GM21423 (cell line): Measurements from ENCODE around the gene MED15.
"Not testable (repeated sequence)": the region's sequence is repeated elsewhere in the genome, so short reads cannot be mapped to it uniquely, and the experiment has no call there.

Source experiments
- ATAC-seq: cut with Tn5 transposase; IDR thresholded peaks from one replicate; pipeline ENCODE4 v1.9.1; 2021; ENCODE audit warnings: mild to moderate bottlenecking, moderate library complexity; ENCODE audit not compliant: unreplicated experiment

The MED15 gene

DNA sequence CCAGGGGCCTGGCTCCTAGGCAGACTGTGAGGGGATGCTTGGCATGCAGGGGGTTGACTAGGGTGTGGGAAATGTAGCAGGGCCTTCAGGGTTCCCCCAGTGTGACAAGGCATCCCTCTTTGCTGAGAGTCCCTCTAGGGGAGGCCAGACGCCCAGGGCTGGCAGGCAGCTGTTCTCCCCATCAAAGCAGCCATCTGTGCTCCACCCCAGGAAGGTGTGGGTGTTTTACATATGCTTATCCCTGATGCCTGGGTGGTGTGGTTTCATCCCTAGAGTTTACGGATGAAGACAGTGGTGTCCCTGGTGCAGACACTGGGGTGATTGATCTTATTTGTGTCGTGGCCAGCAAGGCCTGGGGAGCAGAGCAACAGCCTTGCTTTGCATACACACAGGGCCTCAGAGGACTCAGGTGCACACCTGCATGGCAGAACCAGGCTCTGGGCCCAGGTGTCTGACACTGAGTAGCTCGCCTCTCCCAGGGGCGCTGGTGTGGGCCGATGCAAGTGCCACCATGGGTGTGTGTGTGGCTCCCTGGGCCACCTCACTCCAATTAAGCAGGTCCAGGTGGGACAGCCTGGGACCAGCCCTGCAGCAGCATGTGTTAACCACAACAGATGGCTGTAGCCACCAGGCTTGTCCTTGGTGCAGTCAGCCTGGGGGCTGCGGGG is 74.2 kb downstream of the MED15 start:
- ATAC-seq: no peak

DNA sequence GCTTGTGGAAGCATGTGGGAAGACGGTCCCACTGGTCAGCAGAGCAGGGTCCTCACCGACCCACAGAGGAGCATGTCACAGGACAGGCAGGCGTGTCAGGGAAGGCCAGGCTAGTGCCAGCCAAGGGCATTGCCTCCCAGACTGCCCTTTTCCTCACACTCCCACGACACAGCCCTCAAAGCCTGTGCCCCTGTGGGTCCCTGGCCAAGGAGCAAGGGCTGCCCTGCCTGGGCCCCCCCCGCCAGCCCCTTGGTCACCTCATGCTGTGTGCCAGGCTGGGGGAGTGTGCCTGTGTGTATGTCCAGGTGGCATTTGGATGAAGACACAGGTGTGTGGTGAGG is 74.7 kb downstream of the MED15 start:
- ATAC-seq: no peak

DNA sequence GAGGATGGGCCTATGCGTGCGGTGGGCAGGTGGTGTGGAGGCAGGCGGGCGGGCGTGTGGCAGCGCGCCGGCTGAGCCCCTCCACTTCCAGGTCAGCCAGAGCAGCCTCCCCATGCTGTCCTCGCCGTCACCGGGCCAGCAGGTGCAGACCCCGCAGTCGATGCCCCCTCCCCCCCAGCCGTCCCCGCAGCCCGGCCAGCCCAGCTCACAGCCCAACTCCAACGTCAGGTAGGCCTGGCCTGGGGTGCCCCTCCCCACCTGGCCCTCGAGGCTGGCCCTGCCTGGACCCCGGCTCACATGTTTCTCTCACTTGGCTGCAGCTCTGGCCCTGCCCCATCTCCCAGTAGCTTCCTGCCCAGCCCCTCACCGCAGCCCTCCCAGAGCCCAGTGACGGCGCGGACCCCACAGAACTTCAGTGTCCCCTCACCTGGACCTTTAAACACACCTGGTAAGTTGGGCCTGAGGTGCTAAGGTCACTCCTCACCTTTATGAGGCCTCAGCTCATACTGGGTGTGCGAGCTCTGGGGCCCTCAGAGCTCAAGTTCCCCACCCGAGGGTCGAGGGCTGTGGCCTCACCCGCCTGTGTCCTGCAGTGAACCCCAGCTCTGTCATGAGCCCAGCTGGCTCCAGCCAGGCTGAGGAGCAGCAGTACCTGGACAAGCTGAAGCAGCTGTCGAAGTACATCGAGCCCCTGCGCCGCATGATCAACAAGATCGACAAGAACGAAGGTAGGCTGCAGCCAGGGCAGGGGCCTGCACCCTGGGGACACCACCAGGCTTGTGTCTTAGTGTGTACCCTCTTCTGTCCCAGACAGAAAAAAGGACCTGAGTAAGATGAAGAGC is 75.3 kb downstream of the MED15 start:
- no peak for ATAC-seq

DNA sequence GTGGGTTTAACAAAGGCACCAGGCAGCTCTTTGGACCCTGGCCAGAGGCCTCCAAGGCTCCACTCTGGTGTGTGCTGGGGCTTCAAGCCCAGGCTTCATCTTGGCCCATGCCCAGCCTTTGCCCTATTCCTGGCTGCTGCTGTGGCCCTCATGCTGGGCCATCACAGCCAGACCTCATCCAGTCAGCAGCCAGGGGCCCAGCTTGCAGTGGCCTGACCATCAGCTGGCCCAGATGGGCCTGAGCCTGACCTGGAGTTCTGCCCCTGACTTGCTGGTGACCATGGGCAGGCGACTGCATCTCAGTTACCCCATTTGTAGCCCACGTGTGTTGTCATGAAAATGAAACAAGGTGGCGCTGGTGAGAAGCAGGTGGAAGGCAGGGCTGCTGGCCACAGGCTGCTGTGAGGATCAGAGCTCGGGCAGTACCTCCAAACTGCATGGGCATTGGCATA is 76.1 kb downstream of the MED15 start:
- ATAC-seq: no peak

DNA sequence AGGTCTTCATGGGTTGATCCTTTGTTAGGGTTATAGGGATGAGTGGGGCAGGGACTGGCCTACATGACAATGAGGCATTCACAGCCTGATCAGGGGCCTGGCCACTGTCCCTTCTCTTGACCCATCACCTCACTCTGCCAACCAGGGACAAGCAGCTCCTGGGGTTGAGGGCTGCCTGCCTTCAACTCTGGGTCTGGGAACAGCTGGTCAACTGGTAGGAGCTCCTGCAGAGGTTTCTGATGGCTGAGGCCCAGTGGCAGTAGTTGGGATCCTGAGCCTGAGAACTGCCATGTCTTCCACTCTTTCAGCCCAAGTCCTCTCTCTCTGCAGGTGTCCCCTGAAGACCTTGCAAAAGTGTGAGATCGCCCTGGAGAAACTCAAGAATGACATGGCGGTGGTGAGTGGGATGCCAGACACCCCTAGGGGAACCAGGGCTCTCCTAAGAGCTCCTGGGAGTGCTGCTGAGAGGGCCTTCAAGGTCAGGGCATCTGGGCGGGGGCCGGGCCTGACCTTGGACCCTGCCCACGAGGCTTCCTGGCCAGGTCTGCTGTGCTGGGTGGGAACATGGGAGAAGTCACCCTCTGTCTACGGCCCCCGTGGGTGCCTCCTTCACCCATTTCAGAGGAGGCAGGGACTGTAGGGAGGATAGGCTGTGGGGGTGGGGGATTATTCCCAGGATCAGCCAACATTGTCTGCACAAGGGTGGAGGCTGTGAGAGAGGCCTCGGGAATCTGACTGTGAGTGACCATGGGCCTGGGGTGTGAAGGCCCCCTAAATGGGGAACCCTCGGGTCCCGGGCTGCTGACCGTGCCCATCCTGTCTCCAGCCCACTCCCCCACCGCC is 76.8 kb downstream of the MED15 start:
- no peak for ATAC-seq

DNA sequence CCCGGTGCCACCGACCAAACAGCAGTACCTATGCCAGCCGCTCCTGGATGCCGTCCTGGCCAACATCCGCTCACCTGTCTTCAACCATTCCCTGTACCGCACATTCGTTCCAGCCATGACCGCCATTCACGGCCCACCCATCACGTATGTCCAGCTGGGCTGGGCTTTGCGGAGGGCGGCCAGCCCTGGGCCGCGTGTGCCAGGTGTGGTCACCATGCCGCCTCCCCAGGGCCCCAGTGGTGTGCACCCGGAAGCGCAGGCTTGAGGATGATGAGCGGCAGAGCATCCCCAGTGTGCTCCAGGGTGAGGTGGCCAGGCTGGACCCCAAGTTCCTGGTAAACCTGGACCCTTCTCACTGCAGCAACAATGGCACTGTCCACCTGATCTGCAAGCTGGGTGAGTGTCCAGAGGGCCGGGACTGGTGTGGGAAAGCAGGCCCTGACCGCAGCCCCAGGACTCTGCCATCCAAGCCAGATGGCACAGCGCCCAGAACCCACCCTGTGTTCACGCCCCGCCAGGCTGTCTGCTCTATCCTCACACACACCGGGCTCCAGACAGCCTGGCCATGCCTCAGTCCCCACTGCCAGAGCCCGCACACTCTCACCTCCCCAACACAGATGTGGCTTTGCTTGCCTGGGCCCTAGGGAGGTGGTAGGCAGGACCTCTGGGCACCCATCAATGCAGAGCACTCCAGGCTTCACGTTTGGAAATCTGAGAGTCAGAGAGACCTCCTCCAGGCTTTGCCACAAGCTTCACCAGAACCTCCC is 77.6 kb downstream of the MED15 start:
- no peak for ATAC-seq

DNA sequence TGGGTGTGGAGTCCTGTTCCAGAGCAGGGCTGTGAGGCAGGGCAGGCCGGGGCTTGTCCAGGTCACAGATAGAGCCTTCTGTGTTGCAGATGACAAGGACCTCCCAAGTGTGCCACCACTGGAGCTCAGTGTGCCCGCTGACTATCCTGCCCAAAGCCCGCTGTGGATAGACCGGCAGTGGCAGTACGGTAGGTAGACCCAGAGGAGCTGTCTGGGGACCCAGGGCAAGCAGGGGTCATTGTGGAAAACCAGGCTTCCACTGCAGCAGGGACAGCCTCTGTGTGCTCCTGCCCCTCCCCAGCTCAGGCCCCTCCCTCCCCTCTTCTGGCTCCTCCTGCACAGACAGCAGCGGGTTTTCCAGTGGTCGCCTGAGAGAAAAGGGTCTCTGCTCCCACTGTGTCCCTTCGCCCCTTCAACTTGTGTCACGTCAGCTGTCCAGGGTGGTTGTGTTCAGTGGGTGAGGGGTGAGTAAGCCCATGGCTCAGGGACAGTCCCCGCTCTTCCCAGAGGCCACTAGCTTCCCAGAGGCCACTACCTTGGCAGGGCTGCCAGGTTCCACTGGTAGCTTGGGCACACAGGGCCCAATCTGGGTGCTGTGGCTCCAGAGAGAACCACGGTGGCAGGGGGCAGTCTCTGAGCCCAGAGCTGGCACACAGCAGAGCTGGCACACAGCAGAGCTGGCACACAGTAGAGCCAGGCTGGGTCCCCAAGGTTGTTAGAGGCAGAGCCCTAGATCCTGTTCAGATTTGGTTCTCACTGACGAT is 78.4 kb downstream of the MED15 start:
- no peak for ATAC-seq

DNA sequence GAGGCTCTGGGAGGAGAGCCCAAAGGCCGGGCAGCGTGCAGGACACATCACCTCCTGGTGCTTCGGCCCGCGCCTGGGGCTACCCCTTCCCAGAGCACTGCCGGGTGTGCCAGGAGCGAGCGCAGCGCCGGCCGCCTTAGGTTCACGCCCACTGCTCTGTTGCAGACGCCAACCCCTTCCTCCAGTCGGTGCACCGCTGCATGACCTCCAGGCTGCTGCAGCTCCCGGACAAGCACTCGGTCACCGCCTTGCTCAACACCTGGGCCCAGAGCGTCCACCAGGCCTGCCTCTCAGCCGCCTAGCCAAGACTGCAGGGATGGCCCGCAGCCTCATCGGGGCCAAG is 79.0 kb downstream of the MED15 start:
- ATAC-seq: no peak

DNA sequence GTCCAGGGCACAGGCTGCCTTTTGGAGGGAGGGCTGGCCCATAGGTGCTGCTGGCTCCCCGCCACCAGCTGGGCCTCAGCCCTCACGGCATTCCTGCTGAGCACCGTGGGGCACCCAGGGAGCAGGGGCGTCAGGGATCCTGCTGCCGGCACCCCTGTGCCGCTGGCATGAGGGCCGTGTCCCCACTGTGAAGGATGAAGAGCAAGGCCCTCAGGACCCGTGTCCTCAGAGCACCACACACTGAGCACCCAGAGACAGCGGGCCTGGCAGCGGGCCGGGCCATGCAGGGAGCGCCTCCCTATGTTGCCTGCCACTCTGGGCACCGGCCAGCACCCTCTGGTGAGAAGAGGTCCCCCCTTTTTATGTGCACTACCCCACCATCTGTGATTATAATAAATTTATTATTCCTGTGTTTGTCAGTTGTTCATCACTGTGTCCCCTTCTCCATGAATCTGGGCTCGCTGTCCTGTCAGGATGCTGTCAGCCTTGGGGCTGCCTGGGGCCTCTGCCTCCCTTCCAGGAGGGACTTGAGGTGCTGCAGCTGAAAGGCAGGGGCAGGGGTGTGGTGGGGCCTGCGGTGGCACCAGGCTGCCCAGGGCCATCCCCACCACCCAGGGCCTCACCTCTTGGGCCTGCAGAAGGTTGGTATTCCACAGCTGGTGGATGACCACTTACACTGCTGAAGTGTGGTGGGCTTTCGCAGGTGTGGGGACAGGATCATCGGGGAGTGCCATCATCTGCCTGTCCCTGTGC is 80.0 kb downstream of the MED15 start:
- ATAC-seq: no peak

DNA sequence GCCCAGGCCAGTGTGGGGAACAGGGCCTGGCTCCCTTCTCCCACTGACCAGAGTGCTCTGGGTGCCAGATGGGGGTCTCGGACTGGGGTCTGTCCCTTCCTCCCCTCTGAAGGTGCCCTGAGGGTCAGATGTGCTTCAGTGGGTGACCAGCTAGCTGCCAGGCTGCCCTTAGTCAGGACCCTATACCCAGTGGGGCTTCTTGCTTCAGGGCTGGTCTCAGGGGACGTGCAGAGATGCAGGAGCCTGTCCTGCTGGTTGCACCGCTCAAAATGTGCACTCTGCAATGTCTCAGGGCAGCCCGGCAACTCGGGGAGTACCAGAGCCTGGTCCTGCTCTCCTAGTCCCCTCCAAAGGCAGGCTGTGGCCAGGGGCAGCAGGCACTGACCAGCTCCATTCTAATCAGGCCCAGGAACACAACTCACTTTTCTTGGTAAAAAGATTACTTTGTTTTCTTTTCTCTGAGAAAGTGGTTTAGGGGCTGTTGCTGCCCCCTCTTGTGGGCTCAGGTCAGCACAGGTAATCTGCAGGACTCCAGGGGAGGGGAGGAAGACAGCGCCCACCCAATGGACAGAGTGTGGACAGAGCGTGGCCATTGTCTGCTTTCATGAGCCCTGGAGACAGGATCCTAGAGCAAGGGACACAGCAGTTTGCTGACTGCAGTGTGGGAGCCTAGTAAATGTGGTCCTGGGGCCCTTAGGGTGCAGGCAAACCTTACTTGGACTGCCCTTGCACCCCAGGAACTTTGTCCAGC is 80.9 kb downstream of the MED15 start:
- no peak for ATAC-seq

DNA sequence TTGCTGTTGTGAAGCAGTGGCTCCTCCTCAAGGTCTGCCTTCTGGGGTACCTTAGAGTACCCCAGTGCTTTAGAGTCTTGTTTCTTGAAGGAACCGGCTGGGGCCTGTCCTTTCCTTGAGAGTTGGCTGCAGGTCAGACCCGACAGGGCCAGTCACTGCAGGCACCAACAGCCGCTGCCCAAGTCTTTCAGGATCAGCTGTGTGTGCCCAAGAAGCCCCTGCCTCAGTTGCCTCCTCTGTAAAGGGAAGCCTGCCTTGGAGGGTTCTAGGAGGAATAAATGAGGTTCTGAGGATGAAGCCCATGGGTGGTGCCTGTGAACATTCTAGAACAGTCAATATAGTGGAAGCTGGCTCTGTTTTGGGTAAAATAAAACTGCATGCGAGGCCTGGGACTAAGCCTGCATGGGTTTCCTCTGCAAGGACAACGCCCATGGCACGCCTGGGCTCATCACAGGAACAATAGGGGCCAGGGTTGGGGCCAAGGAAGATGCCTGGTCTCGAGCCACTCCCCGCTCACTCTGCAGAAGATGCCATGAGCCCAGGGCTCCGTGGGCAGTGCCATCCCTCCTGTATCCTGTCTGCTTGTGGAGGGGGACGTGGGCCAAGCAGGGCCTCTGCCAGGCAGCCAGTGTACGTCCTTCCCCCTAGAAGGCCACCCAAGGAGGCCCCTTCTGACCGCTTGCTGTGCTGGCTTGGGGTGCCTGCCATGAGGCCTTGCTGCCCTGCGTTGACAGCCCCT is 81.6 kb downstream of the MED15 start:
- ATAC-seq: no peak

DNA sequence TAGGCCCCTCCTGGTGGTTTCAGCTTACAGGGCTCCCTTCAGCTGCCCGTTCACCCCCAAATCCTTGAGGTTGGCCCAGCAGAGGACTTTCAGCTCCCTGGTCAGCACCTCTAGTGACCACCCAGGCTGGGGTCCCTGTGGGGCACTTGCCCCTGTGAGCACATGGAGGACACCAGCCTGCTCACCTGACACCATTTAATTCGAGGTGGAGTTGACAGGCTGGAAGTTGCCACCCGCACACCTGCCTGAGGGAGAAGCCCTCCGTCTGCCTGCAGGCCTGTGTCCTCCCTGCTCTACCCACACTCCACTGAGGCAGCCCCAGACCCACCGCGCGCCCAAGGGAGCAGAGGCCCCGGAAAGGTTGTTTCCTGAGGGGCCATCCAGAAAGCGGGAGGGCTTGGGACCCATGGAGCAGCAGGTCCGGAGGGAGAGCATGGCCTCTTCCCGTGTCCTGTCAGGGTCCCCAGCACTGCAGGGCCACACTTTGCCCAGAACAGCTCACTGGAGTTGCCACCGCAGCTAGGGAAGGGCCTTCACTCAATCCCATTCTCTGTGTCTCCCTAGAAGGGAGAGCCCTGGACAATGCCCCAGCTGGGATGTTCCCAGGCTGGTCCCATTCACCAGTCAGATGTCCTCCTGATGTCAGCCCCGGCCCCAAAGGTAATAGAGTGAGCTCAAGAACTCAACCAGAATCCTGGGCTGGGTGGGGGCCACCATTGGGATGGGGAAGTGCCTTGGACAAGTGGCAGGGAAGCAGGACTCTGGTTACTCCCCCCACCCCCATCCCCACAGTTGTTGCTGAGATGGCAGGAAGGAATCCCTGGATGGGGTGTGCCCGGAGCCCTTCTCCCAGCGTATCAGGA is 82.4 kb downstream of the MED15 start:
- no peak for ATAC-seq

DNA sequence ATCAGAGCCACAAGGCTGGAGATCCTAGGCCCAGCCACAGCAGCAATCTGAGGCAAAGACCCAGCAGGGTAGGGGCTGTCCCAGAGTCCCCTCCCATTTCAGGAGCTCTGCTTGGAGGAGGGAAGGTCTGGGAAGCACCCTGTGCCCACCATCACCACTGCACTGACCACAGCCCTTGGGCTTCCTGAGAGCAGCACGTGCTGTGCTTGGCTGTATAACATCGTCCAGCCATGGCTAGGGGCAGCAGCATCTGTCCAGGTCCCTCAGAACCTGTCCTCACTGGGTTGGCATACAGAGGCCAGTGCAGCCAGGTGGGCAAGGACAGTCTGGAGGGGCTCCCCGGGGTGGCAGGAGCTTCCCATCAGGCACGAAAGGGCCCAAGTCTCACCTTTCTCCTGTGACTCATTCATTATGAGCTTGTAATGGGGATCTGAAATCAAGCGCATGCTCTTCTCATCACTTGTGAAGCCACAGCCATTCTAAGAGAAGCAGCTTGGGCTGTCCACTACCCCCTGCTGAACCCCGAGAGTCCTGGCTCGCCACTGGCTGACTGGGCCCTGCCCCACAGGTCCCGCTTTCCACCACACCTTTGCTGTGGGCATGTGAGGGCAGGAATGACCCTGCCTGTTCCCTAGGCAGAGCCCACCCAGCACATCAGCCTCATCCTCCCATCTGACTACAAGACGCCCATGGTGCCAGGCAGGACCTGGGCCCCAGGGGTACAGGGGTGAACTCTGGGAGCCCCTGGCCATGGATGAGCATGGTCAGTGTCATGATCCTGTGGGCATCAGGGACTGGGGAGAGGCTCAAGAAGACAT is 83.3 kb downstream of the MED15 start:
- no peak for ATAC-seq

DNA sequence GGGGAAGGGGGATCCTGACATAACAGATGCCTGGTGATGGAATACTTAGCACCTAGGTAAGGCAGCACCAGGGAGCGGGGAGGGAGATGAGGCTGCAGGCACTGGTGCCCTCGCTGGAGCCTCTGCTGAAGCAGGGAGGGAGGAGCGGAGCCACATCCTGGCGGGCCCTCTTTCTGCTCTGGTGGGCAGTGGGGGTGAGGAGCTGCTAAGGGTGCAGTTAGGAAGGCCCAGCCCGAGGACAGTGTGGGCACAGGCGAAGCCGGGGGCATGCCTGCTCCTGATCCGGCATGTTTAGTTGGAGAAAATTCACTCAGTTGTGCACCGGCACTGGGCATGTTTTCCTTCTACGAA is 83.9 kb downstream of the MED15 start:
- ATAC-seq: no peak

DNA sequence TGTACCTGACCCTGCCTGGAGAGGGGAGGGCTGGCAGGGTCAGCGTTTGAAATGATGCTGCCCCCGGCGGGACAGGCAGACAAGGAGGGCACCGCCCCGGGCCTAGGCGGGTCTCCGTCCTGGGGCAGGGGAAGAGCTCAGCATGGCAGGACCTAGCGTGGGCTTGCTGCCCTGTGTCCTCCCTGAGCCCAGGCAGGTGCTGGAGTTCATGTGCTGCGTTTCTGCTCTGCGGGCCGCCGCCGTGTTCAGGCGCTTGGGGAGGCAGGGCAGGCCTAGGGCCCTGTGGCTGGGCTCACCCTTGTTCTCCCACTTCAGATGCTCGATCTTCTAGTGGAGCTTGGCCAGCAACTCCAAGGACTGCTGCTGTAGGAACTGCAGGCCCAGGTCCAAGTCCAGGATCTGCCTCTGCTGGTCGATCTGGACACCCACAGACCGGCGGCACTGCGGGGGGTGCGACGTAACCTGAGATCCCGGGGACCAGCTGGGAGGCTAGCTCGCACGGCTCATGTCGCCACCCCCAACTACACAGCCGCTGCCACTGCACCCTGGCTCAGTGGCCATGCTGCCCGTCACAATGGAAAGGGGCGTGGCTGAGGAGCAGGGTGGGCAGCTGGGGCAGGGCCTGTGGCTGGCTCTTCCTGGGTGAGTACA is 84.4 kb downstream of the MED15 start:
- ATAC-seq: no peak

DNA sequence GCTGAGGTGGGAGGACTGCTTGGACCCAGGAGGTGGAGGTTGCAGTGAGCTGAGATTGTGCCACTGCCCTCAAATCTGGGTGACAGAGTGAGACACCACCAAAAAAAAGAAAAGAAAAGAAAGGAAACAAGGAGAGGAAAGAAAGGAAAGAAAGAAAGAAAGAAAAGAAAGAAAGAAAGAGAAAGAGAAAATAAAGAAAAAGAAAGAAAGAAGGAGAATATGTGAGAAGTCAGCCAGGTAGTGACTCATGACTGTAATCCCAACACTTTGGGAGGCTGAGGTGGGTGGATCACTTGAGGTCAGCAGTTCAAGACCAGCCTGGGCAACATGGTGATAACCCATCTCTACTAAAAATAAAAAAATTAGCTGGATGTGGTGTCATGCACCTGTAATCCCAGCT is 86.6 kb downstream of the MED15 start:
- ATAC-seq: not testable (repeated sequence)
